Measurements from ENCODE around the gene LGALS4.

The LGALS4 gene

GRCh38 chr19:38849147-38849859 lies 36.6 kb upstream of the LGALS4 start:
- no peak for DNase-seq (ENCODE audit: low read depth, low spot score)
- CTCF ChIA-PET, result interaction anchor here (0.7 to 1.2 kb wide), 10 partner anchors 8 to 119 kb away, joined by 3 read pairs; partner anchors contain the start of genes ECH1, MRPS12 and SARS2
- POLR2A ChIA-PET, result interaction anchor here (0.5 to 1.2 kb wide), 13 partner anchors 12 to 489 kb away, joined by 3 to 10 read pairs (median 4); partner anchors contain the start of genes ACTN4, ECH1, NFKBIB and SIRT2
- no peak for TF ChIP-seq CTCF (IDR thresholded peaks at IDR 0.05; ENCODE audit: insufficient read depth, low read length, missing control alignments)
- peak overlapping the region; percentile 73 for H3K4me3 ChIP-seq (ENCODE audit: low read depth, low read length)

GRCh38 chr19:38848299-38849146 lies 35.8 kb upstream of the LGALS4 start:
- CTCF ChIA-PET, result interaction anchor here (0.7 to 1.3 kb wide), 11 partner anchors 8 to 119 kb away, joined by 3 read pairs; partner anchors contain the start of genes ECH1, MRPS12 and SARS2

GRCh38 chr19:38846097-38846496 lies 33.4 kb upstream of the LGALS4 start:
- ChIA-PET CTCF (interaction anchor here (1.2 kb wide), 1 partner anchor 8 kb away, joined by 4 read pairs; no protein-coding TSS in a partner anchor), POLR2A (no interaction called here)
- DNase-seq (ENCODE audit: low read depth, low spot score), result no peak

More at GRCh38 chr19:38848299-38849146, 35.8 kb upstream of the LGALS4 start:
- no peak for TF ChIP-seq CTCF (IDR thresholded peaks at IDR 0.05; ENCODE audit: insufficient read depth, low read length, missing control alignments)
- POLR2A ChIA-PET, result interaction anchor here (0.5 to 1.2 kb wide), 14 partner anchors 10 to 490 kb away, joined by 3 to 10 read pairs (median 4); partner anchors contain the start of genes ACTN4, ECH1, NFKBIB and SIRT2
- no peak for DNase-seq (ENCODE audit: low read depth, low spot score)
- H3K4me3 ChIP-seq (ENCODE audit: low read depth, low read length), result peak overlapping the region; percentile 73

GRCh38 chr19:38845374-38846024 lies 32.8 kb upstream of the LGALS4 start:
- ChIA-PET POLR2A (no interaction called here), CTCF (interaction anchor here (1.2 kb wide), 1 partner anchor 8 kb away, joined by 4 read pairs; no protein-coding TSS in a partner anchor)
- no peak for TF ChIP-seq CTCF (IDR thresholded peaks at IDR 0.05; ENCODE audit: insufficient read depth, low read length, missing control alignments)
- no peak overlapping the region for H3K4me3 ChIP-seq (ENCODE audit: low read depth, low read length)
- no peak for DNase-seq (ENCODE audit: low read depth, low spot score)

More at GRCh38 chr19:38846097-38846496, 33.4 kb upstream of the LGALS4 start:
- H3K4me3 ChIP-seq (ENCODE audit: low read depth, low read length), result no peak overlapping the region
- no peak for TF ChIP-seq CTCF (IDR thresholded peaks at IDR 0.05; ENCODE audit: insufficient read depth, low read length, missing control alignments)

GRCh38 chr19:38844093-38844686 lies 31.4 kb upstream of the LGALS4 start:
- TF ChIP-seq CTCF (IDR thresholded peaks at IDR 0.05; ENCODE audit: insufficient read depth, low read length, missing control alignments), result no peak

More at GRCh38 chr19:38844093-38844686, 31.4 kb upstream of the LGALS4 start:
- no peak for DNase-seq (ENCODE audit: low read depth, low spot score)
- ChIA-PET CTCF (no interaction called here), POLR2A (no interaction called here)
- no peak overlapping the region for H3K4me3 ChIP-seq (ENCODE audit: low read depth, low read length)
